HG03575 (cell line): ENCODE measurements around the gene CRADD.
"Not testable (repeated sequence)": the region's sequence is repeated elsewhere in the genome, so short reads cannot be mapped to it uniquely, and the experiment has no call there.

Experiments
- ATAC-seq: cut with Tn5 transposase; IDR thresholded peaks from one replicate; pipeline ENCODE4 v1.9.1; 2021; ENCODE audit not compliant: unreplicated experiment, insufficient number of reproducible peaks, low FRiP score; ENCODE audit errors: extremely low read depth

The CRADD gene

DNA sequence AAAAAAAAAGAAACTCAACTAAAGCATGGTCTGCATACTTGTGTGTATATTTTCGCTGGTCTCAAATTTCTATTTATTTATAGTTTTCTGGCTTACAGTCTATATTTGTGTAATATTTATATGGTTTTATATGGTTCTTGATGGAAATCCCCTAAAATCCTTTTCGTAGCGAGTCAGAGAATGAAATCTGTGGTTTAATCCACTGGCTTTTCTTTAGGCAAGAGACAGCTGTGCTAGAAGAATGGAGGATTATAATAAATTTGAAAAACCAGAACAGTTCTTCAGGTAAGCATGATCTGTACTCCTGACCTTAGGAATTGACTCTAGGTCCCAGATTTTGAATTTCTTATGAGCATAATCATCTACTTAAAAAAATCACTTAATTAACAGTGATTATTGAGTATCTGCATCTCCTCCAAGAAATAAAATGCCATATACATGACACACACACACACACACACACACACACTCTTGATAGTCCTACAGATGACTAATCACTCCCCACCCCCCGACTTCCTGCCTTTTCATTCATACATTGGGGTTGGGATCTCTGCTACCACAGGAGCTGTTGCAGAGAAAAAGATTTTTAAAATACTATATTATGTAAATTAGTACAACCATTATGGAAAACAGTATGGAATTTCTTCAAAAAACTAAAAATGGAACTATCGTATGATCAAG lies 113.4 kb downstream of the CRADD start:
- no peak for ATAC-seq

DNA sequence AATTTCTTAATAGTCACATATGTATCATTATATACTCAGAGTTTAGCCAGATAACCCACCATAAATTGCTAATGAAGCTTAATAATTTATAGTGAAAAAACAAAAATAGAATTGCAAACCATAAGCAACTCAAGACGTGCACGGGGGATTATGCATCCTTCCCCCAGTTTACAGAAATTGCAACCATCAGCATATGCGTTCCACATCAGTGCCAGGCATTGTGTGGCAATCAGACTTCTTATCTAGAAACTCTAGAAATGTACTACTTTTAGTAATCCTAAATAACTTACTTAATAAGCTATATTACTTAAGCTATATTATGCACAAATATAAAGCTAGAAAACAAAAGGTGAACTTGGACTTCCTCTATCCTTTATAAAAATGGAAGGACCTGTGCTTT lies 115.8 kb downstream of the CRADD start:
- no peak for ATAC-seq

DNA sequence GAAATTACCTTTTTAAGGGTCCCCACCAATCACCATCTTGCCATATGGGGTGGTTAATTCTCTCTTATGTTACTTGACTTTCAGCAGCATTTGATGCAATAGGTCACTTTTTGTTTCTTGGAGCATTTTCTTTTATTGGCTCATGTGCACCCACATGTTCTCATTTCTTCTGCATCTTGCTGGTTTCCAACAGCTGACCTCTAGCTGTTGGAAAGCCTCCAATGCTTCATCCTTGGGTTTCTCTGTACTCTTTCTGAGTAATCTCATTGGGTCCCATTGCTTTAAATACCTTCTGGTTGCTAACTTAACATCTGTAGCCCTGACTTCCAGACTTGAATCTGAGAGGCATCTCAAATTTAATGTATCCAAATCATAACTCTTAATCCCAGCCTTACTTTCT lies 116.8 kb downstream of the CRADD start:
- ATAC-seq, result no peak

DNA sequence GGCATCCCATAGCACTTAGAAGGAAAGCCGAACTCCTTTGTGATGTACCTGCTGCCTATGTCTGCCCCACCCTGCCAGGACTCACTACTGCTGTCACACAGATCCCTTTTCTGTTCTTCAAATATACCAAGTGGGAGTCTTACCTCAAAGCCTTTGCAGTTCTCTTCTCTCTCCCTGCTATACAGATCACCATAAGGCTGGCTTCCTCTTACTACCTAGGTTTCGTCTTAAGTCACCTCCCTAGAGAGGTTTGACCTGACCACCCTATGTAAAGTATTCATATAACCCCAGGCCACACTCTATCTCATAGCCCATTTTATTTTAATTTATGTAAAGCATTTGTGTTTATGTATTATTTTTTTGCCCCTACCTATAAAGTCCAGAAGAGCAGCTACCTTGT lies 117.6 kb downstream of the CRADD start:
- no peak for ATAC-seq

DNA sequence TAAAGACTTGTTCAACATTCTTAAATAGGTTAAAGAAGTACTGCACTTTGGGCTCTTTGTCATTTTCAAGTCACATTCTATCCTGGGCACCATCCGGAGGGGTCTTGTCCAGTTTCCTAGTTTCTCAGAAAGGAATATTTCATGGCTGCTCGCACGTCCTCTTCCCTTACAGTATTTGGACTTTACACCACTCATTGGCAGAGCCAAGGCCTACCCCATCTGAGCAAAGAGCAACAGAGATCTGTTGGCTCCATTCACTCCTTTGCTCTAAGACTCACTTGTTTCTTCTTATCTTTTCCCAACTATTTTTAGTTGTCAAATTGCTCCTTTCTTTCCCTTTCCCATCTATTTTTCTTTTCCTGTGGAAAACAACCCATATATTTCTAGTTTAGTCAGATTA lies 118.2 kb downstream of the CRADD start:
- no peak for ATAC-seq

DNA sequence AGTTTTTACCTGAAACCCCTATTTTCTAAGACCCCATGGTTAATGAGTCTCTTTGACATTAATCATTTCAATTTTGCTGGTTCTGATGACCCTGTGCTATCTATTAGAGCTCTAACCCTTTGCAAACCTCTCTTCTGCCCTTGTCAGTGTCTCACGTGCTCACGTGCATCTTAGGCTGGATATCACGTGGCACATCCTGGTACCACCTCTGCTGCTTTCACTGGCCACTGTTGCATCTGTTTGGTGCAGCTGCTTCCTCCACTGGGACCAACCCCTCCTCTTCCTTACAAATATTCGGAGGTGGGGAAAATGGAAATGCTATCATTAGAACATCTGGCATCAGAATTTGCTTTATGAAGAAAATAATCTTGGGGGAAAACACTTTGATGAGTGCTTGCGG lies 119.6 kb downstream of the CRADD start:
- ATAC-seq, result no peak

DNA sequence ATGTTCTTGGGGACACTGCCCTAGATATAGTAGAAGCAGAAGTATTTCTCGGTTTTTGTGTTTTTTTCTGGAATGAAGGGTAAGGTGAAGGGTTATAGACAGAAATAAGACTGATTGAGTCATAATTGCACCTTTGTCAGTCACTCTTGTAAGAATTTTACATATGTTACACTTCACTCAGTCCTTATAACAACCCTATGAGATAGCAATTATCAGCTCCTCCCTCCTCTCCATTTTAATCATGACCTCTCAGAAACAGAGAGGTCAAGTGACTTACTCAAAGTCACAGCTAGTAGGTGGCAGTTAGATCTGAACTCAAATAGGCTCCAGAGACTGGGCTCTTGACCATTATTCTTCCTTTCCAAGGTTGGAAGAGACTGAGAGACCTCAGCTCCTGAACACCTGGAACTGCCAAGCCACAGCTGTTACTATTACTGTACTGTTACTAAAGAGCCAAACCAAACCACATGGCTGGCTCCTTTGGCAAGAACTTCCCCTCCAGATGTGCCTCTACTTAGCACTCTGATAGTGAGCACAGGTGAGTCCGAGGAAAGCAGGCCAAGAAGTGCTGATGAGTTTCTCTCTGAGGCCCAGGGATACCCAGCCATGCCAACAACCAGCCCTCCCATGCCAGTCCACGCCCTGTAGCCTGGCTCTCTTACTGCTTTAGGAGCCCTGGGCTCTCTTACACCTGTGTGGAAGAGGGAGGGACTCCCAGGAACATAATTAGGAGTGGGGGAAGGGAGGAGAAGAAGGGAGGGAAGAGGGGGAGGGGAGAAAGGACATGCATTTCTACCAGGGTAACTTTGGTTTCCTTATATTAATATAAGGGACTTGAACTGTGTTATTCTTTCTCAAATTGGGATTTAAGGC lies 121.3 kb downstream of the CRADD start:
- ATAC-seq, result no peak

DNA sequence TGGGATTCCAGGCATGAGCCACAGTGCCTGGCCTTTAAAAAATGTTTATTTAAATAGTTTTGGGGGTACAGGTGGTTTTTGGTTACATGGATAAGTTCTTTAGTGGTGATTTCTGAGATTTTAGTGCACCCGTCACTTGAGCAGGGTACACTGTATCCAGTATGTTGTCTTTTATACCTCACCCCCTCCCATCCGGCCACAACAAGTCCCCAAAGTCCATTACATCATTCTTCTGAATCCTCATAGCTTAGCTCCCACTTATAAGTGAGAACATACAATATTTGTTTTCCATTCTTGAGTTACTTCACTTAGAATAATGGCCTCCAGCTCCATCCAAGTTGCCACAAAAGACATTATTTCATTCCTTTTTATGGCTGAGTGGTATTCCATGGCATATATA lies 124.5 kb downstream of the CRADD start:
- ATAC-seq, result not testable (repeated sequence)

DNA sequence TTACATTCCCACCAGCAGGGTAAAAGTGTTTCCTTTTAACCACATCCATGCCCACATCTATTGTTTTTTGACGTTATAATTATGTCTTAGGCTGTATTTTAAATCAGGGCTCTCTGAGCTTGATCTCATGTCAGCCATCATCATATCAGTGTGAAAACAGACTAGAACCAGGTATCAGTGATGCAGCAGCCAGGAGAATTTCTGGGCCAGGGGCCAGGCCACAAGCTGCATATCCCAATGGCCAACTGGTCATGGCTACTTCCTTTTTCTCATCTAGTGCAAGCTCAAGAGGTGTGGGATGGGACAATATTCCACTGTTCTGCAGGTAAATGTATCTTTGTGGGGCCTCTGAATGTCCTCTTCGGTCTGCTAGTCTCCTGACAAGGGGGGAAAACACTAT lies 125.1 kb downstream of the CRADD start:
- no peak for ATAC-seq

DNA sequence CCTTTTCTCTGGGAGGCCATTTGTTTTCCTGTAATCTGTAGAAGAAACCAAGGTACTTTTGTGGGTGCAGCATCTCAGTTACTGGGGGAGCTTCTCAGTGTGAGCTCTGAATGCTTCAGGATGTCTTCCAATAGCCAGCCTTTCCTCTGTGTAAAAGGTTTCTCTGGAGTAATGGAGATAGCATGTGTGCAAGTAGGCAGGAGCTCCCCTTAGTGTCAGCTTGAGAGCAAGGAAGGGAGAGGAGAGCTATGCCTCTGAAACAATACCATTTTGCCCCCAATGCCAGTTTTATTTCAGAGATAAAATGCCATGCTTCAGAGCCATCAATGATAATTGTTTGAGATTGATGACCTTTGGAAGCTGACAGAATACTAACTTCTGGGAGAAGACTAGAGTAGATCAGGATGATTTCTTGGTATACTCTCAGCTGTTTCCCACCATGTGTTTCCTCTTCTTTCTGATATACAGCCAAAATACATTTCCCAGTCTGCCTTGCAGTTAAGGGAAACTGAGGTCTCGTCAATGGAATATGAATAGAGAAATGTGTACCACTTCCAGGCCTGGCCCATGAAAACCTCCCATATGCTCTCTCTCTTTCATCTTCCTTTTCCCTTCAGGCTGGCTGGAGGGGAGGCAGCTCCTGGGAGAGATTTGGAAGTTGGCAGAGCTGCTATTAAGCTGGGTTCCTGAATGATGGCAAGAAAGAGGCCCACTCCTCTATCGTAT lies 125.7 kb downstream of the CRADD start:
- ATAC-seq, result no peak

DNA sequence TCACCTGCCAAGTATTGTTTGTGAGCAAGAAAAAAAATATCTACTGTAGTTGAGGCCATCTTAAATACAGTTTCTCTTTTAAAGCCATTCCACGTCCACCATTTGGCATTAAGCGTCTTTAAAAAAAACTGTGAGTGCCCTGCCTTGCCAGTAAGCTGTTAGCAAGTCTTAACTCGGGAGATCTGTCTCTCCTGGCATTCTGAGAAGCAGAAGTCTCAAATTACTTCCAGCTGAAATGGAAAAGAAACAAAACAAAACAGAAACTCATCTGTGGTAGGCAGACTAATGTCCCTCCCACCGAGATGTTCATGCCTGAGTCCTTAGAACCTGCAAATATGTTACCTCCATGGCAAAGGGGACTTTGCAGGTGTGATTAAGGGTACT lies 126.2 kb downstream of the CRADD start:
- no peak for ATAC-seq

DNA sequence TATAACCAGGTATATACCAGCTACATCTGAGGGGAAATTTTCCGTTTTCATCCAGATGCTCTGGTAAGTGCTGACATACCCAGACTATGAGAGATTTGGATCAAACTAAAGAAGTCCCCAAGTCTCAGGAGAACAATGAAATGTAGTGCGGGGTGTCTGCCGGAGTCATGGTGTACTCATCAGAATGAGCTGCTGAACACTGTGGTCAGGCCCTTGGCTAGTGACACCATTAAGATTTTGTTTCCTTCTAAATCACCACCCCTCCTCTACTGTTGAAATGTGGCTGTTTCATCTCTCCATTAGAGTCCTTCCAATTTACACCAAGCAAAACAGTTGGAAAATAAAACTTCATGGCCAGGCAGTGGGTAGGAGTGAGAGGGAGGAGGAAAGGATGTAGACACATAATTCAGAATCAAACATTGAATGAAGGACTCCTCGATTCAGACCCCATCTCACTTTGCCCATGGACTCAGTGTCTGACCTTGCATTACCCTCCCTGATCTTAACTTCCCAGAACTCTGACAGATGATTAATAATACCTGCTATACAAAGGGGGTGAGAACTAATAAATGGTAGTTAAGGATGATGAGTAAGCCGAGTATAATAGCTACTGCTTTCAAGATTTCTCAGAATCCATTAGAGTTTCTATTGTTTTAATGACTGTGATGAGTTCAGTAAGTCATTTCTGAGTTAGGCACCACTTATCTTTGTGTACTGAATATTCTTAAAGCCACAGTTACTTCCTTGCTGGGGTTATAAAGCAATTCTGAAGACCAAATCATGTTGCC lies 127.4 kb downstream of the CRADD start:
- ATAC-seq, result no peak

DNA sequence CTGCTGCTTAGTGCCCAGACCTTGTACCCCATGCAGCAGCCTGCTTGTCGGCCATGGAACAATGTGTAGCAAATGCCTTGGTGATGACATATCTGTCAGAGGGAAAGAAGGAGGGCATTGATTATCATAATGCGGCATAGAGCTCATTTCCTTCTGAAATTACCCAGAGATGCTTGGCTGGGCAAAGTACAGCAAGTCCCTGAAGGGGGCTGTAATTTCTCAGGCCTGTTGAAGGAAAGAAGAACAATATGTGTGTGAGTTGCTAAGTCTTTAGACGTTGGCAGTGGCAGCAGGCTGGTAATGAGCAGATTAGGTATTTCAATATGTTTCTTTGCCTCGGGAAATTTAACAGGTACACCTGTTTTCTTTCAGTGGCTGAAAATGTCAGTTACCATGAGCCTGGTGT lies 128.6 kb downstream of the CRADD start:
- ATAC-seq, result no peak

DNA sequence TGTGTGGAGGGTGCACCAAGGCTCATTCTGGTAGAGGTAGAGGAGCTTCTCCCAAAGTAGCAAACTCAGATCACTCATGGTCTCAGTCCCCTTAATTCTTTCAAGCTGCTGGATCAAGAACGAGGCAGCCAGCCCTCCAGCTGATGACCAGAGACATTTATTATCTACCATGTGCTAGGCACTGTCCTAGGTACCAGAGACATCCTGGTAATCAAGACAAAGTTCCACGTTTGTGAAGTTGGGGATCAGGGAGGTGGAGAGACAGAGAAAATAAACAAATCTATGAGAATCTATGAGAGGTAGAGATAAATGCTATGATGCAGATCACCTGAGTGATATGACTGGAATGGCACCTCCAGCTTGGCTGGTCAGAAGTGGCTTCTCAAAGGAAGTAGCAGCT lies 130.2 kb downstream of the CRADD start:
- no peak for ATAC-seq

DNA sequence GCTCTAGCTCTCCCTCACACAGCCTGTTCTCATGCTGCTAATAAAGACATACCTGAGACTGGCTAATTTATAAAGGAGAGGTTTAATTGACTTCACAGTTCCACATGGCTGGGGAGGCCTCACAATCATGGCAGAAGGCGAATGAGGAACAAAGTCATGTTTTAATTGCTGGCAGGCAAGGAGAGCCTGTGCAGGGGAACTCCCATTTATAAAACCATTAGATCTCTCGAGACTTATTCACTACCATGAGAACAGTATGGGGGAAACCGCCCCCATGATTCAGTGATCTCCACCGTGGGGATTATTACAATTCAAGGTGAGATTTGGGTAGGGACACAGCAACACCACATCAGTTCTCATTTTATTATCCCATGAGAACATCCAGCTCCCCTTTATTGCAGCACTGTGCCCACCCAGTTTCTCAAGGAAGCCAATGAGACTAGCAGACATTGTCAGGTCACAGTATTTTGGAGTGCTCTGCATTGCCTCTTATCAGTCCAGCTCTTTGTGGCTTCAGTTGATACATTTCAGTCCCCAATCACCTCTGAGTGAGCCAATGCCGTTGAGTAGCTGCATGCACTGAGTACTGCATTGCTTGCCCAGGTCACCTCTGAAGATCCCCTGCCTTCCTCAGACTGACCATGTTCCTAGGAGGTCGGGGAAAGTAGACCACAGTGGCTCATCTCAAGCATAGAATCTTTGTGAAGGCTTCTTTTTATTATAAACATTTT lies 131.2 kb downstream of the CRADD start:
- no peak for ATAC-seq

DNA sequence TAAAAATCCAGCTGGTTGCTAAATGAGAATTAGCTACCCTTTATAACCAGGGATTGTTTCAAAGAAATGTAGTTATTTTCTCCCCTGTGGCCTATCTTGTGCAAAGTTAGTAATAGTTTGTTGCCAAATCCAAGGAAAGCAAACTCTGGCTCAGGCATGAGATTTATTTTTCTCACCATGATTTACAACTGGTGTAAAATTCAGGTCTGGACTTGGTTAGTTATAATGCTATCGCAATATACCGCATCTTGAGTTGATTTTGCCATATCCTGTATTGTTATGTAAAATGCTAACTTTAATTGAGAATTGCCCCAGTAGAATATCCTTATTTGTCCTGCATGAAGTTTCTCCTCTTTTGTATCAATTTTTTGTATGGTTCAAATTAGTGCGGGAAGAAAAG lies 135.5 kb downstream of the CRADD start:
- no peak for ATAC-seq

DNA sequence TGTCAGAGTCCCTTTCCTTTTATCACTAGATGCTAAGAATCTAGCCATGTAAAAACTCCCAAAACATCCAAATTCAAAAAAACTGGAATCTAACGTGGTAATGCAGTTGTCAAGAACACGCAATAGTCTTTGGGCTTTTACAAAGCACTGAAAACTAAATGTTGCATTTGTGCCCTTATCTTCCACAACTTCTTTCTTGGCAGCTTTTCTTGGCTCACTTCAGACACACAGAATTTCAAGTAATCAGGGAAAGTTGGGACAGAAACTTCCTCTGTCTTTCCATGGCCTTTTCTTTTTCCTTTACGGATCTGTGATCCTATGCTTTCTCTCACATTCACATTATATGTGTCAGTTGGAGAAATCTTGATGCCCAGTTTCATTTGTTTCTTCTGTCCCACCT lies 136.0 kb downstream of the CRADD start:
- no peak for ATAC-seq

DNA sequence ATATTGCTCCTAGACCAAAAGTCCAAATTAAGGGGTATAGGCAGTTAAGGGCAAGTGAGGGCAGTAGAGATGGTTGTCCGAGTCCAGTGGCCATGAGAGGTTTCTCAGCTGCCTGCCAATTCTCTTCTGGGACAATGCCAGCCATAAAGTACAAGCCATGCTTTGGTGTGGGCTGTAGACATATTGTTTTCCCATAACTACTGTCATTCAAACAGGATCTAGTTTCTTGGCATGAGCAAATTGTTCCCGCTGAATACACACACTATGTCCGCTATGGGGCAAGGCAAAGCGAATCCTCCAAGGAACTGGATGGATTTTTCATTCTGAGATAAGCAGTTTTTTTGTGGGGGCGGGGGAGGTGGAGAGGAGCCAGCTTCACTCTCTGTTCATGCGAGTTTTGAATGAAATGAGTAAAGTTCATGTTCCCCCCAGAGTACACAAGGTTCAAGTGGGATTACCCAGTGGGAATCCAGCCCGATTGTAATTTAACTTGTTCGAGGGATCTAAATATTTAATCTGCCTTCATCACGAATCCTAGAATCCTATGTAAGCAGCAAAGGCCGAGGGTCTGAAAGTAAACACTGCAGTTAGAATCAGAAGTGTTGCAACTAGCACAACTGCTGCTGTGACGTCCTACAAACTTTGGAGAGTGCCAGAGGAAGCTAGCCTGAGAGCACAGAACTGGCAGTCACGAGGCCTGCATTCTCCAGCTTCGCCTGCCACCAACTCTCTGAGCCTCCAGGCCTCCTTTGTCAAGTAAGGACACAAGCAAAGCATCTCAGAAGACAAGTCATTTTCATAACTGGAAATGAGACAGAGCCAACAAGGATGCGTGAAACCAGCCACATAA lies 137.0 kb downstream of the CRADD start:
- ATAC-seq, result no peak
